Activated CD4-positive, alpha-beta T cell treated with anti-CD3 and anti-CD28 coated beads for 24 hours (primary cell): ENCODE data around the gene C12orf56.
"Not testable (repeated sequence)": the region's sequence is repeated elsewhere in the genome, so short reads cannot be mapped to it uniquely, and the experiment has no call there.

ENCODE experiments used
- DNase-seq, 2 donors: peaks; one replicate each; pipeline ENCODE4 v3.0.0-alpha.2; 2020; ENCODE audit warnings: low read depth in 2 of 2

The C12orf56 gene

DNA sequence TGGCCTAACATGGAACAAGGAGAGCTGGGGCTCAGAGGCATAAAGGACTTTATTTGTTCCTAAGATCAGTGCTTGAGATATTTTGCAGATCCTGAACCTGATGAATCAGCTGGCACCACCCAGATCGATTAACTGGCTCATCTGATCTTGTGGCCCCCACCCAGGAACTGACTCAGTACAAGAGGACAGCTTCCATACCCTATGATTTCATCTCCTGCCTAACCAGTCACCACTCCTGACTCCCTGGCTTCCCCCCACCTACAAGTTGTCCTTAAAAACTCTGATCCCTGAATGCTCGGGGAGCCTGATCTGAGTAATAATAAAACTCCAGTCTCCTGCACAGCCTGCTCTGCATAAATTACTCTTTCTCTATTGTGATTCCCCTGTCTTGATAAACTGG lies 5.1 kb downstream of the C12orf56 start:
- DNase-seq: peak; percentile 13 to 22

- DNase-seq: no peak
Observed at GRCh38 chr12:64385019-64385418, 5.5 kb downstream of the C12orf56 start.

DNA sequence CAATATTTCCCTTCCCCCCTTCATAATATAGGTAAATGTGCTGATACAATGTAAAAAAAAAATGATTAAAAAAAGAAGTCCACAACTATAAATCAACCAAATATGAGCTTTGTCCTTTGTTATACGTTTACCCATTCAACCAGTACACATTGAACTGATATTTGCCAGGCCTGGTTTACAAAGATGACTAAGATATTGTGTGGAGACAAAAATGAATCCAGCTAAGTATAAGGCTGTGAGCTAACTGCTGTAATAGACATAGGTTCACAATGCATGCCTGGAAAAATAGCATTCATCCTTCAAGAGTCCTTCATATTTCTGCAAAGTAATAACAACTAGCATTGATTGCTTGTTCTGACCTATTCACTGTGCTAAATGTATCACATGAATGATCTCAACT lies 6.9 kb downstream of the C12orf56 start:
- DNase-seq: no peak

DNA sequence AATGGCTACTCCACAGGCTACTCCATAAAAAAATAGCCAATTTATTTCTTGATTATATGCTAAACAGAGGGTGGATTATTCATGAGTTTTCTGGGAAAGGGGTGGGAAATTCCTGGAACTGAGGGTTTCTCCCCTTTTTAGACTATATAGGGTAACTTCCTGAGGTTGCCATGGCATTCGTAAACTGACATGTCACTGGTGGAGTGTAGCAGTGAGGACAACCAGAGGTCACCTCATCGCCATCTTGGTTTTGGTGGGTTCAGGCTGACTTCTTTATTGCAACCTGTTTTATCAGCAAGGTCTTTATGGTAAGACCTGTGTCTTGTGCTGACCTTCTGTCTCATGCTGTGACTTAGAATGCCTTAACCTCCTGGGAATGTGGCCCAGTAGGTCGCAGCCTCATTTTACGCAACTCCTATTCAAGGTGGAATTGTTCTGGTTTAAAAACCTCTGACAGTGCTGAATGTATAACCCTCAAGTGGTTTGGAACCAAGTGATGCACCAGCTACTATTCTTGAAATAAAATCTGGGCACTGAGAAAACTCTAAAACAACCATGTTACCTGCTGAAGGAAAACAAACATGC lies 27.7 kb downstream of the C12orf56 start:
- no peak for DNase-seq

DNA sequence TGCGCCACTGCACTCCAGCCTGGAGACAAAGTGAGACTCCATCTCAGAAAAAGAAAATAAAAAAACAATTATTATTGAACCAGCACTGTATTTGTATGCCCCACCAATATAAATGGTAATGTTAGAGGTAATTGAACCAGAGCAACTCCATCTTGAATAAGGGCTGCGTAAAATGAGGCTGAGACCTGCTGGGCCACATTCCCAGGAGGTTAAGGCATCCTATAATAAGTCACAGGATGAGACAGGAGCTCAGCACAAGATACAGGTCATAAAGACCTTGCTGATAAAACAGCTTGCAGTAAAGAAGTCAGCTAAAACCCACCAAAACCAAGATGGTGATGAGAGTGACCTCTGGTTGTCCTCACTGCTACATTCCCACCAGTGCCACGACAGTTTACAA lies 29.4 kb downstream of the C12orf56 start:
- not testable (repeated sequence) for DNase-seq

DNA sequence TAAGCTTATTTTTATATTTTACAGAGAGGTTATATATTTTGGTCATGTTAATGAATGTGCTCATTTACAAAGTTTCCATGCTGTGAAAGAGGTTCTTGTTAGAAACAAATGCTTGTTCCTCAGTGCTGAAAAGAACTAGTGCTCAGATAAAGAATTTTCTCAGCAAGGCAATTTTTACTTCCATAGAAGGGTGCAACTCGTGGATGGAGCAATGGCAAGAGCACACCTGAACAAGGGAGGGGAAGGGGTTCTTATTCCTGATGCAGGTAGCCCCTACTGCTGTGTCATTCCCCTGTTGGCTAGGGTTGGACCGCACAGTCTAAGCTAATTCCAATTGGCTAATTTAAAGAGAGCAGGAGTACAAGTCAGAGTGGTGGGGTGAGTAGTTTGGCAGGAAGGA lies 34.3 kb downstream of the C12orf56 start:
- not testable (repeated sequence) for DNase-seq

- no peak for DNase-seq
Observed at GRCh38 chr12:64352181-64352580, 38.4 kb downstream of the C12orf56 start.

- no peak for DNase-seq
Observed at GRCh38 chr12:64351265-64351664, 39.3 kb downstream of the C12orf56 start.

- DNase-seq: no peak
Observed at GRCh38 chr12:64347630-64348029, 42.9 kb downstream of the C12orf56 start.

DNA sequence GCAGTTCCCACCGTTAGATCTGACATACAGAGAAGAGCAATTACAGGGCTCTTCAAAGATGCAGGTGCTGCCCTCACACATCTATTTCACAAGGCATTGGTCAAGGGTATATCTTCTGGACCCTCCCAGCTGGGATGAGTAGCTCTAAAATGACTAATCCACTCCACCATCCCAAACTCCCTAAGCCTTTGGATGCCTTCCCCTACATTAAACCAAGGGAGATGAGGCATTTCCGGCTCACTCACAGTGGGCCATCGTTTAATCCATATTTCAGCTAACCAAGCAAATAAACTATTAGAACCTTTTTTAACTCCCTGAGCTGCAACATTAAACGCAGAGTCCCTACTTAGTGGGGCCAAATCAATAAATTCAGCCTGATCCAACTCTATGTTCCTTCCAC lies 45.9 kb downstream of the C12orf56 start:
- DNase-seq: not testable (repeated sequence)

DNA sequence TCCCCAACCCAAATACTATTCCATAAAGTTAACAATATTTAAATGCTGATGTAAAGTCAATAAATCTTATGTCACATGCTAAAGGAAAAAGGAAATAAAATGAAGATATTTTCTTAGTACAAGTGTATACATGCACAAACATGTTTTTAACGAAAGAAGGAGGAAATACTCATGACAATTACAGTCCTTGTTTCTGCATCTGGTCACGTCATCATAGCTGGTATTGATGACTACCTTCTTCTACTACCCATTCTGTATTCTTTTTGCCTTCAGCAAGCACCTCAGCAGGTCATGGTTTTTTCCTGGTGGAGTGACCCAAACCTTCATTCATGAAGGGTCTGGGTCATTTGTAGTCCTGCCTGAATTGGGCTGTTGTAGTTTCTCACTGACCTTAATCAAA lies 50.0 kb downstream of the C12orf56 start:
- not testable (repeated sequence) for DNase-seq

DNA sequence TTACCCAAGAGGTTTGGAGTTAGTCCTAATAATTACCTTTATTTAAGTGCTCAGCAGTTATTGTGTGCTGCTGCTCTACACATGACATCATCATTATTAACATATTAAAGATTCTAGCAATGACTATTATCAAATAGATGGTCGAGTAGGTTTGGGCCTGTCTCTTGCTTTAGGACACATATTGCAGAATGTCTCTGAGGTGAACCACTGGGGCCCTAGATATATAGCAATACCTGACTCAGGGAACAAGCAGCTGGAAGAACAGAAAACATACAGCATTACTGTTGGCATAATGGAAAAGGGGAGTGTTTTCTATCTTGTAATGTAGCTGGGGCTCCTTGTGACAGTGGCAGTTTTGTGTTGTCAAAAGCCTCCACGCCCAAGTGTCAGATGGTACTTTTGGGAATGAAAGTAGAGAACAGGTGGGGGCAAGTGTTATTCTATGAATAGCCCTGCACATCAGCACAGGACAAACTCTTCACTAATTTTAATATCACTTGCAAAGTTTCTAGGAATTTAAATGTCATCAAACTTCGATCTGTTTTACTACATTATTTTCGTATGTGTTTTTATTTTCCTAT lies 54.6 kb downstream of the C12orf56 start:
- no peak for DNase-seq

DNA sequence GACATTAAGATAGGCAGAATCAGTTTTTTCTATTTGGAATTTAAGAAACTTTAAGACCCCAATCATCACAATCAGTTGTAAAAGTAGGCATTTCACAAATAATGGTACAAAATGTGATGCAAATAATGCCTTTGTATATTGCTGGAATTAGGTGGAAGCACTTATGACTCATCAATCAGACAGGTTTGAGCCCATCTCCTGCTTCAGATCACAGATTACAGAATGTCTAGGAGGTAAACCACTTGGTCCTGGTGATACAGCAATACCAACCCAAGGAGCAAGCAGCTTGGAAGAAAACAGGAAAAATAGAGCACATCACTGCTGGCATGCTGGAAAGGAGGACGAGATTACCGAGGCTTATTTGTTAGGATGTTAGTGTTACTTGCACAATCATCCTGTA lies 57.6 kb downstream of the C12orf56 start:
- no peak for DNase-seq

DNA sequence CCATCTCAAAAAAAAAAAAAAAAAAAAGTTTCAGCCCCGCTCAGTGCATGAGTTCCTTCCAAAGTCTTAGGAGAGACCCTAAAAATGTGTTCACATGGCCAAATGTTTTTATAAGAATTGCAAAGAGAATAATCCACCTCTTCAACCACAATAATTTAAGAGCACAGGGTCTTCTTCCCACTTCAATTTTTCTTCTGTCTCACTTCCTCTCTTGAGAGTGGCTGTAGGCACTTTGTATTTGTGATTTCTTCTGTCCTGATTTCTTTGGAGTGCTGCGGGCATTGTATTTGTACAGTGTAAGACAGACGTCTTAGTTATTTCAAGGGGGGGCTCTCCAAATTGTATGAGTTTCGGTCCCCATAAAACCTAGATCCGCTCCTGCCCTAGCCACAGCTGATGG lies 58.3 kb downstream of the C12orf56 start:
- no peak for DNase-seq

DNA sequence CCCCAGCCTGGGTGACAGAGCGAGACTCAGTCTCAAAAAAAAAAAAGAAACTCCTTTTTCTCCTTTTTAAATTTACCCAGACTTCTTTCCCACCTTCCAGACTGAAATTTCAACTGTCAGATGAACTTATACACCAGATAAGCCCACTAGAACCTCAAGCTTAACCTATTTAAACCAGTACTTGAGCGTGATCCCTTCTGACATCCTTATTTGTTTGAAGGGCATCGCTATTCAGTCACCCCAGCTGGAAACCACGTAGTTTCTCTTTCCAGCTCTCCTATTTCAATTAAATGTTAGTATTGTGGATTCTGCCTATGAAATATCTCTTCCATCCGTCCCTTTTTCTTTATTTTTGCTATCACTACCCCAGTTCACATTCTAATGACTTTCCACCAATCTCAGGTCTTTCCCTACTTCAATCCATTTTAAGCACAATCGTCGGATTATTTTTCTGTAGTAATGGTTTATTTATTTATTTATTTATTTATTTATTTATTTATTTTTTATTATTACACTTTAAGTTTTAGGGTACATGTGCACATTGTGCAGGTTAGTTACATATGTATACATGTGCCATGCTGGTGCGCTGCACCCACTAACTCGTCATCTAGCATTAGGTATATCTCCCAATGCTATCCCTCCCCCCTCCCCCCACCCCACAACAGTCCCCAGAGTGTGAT lies 61.4 kb downstream of the C12orf56 start:
- DNase-seq: not testable (repeated sequence)

DNA sequence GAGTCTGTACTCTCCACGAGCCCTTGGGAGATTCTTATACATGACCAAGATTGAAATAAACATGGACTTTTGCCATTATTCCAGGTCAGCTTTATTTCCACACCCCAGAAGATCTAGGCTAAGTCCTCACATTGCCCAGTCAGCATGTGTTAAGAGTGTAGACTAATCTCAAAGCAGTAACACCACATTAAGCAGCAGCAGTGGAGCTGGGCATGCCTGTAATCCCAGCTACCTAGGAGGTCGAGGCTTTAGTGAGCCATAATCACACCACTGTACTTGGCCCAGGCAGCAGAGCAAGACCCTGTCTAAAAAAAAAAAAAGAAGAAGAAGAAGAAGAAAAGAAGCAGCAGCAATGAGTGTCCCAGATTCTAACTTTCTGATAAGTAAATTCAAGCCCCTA lies 65.5 kb downstream of the C12orf56 start:
- no peak for DNase-seq

DNA sequence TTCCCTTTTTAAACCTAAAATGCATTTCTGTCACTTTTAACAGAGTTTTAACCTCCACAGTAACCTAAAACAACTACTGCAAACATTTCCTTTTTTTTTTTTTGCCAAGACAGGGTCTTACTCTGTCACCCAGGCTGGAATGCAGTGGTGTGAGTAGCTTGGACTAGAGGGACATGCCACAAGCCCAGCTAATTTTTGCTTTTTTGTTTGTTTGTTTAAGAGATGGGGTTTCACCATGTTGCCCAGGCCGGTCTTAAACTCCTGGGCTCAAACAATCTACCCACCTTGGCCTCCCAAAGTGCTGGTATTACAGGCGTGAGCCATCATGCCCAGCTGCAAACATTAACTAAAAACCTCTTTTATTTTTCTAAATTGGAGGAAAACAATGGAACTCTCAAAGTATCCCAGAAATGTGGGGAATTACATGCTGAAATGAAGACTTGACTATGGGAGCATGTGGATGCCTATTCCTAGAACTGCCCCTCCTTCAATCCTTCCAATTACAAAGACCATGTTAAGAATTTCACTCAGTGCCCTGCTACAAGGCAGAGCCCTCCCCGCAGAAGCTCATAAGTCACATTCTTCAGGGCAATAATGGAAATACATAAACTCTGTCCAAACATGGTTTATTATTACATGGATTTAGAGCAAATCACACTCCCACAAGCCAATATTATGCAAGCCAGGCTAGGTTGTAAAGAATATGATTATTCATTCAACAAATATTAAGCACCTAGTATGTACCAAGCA lies 66.9 kb downstream of the C12orf56 start:
- DNase-seq: no peak

- no peak for DNase-seq
Observed at GRCh38 chr12:64323006-64323405, 67.6 kb downstream of the C12orf56 start.

- DNase-seq: no peak
Observed at GRCh38 chr12:64320611-64321010, 69.9 kb downstream of the C12orf56 start.

GRCh38 chr12:64319540-64320225 lies 70.9 kb downstream of the C12orf56 start:
- not testable (repeated sequence) for DNase-seq

- DNase-seq: no peak
Observed at GRCh38 chr12:64318605-64319004, 72.0 kb downstream of the C12orf56 start.

DNA sequence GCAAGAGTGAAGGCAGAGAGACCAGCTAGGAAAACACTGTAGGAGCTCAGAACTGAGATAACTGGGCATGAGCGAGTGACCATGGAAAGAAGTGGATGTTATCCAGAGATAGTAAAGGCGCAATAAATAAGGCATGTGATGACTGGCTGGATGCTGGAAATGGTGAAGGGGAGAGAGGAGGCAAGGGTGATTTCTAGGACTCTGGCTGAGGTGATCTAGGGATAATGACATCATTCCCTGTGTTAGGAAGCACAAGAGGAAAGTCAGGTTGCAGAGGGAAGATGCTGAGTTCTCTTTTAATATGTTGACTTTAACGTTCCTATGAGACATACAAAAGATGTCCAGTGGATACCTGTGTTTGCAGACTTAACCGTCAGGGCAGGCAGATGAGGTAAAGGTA lies 78.7 kb downstream of the C12orf56 start:
- DNase-seq: no peak
